ENCODE measurements around the gene ANK2. TPM values are rescaled to one million over a fixed set of nuclear protein-coding genes. Genes with fewer than 3 reads are reported as not detected.
"Not testable (repeated sequence)": the region's sequence is repeated elsewhere in the genome, so short reads cannot be mapped to it uniquely, and the experiment has no call there.

Gene ANK2
- total RNA-seq, 1 donor: 0.94 TPM

DNA sequence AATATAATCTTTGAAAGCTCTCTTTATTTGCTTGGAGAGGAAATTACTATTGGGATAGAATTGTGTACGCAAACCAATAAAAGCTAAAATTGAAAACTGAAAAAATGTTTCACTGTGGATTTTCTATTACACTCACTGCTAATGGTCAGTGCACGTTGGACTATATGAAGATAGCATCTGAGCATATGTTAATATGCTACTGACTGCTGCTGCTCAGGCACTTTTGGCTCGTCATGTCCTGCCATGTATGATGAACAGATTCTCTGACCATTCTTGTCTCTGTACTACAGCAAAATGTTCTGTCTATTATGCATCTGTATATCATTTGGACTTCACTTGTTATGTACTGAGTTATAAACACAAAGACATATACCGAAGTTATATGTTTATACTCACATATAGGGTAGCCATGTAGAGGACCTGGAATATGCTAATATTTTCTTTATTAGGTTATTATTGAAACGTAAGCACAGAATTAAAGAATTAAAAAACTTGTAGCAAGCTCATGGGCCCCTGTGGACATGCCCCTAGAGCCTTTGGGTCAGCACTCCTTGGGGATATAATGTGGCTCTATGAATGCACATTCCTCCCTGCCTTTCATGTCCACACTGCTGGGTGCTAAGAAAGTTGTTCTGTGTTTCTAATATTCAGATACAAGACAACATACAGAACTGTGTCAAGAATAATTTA lies 120.8 kb downstream of the ANK2 start:
- Histone ChIP-seq H3K4me3 (ENCODE audit: low read length) (no peak overlapping the region), H3K9me3 (ENCODE audit: low read depth, low read length) (no peaks in the 10 kb centered on the region), H3K27me3 (ENCODE audit: insufficient read depth, low read length) (no peaks in the 10 kb centered on the region), H3K4me1 (ENCODE audit: insufficient read depth, low read length) (no peaks in the 10 kb centered on the region)

DNA sequence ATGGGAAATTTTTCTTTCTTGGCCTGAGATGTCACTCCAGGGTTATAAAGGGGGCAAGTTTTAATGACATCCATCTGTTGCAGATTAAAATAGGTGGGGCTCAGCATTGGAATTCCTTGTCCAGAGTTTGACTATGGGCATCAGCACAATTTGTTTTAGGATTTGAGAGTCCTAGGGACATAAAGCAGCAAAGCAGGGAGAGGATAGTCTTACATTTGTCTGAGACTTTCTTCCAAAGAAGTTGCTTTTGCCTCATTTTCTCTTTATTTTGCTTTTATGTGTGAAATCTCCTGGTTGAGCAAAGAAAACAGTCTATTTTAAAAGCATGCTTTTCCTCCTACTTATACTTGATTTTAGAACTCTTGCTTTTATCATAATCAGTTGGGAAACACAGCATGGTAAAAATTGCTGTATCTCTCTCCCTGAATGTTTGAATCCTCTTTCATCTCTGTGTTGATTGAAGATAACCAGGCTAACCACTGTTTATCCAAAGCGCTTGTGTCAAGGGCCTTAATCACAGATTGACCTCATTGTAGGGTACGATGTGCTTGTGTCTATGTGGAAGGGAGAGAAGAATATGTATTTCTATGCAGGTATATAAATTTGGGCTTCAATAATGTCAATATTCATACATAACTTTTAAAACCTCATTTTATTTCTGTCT lies 121.5 kb downstream of the ANK2 start:
- no peak overlapping the region for H3K4me3 ChIP-seq (ENCODE audit: low read length)
- no peaks in the 10 kb centered on the region for H3K4me1 ChIP-seq (ENCODE audit: insufficient read depth, low read length)
- H3K27me3 ChIP-seq (ENCODE audit: insufficient read depth, low read length): no peaks in the 10 kb centered on the region
- H3K9me3 ChIP-seq (ENCODE audit: low read depth, low read length): no peaks in the 10 kb centered on the region

DNA sequence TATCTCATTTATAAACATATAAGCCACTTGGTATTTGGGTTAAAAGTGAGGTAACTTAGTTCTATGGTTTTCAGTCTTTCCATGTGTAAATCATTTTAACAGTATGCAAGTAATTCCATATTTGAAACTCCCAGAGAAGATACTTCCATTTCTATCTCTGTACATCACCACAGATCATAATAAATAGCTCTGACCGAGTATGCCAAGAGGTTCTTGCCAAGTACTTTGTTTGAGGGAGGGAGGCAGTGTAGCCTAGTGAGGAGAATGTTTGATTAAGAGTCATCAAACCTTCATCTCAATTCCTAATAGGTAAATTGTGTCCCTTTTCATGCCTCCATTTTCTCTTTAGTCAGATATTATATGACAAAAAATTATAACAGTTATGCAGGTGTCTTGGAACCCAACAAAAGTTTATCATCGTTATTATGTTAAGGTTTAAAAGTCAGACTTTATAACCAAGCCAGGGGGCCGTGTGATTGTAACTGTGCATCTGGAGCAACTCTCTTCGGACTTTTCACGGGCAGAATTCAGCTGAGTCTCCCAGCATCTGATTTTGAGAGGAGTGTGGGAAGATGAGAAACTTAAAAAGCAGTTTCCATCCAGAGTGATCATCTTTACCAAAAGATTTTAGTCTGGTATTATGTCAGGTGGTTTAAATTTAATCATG lies 123.8 kb downstream of the ANK2 start:
- H3K27me3 ChIP-seq (ENCODE audit: insufficient read depth, low read length): no peaks in the 10 kb centered on the region
- H3K4me1 ChIP-seq (ENCODE audit: insufficient read depth, low read length): no peaks in the 10 kb centered on the region
- no peaks in the 10 kb centered on the region for H3K9me3 ChIP-seq (ENCODE audit: low read depth, low read length)
- H3K4me3 ChIP-seq (ENCODE audit: low read length): no peak overlapping the region

DNA sequence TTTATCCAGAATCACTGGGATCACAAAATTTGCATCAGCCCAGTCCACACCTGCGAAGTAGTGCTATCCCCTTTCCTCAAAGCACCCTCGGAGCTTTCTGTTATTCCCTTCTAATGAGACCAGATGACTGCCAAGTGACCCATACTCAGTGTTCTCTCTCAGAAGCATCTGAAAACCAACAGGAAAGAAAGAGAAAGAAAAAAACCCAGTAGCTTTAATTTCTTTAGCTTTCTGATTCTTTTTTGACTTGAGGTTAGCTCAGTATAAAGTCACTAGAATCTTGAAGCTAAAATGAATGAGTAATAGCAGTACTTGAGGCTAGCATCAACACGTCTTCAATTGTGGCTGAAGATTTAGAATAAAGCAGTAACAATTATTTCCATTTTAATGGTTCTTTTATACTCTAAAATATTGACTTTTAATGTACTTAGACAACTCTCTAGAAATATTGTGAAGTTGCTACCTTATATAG lies 124.4 kb downstream of the ANK2 start:
- Histone ChIP-seq H3K9me3 (ENCODE audit: low read depth, low read length) (no peaks in the 10 kb centered on the region), H3K4me1 (ENCODE audit: insufficient read depth, low read length) (no peaks in the 10 kb centered on the region), H3K27me3 (ENCODE audit: insufficient read depth, low read length) (no peaks in the 10 kb centered on the region), H3K4me3 (ENCODE audit: low read length) (no peak overlapping the region)

DNA sequence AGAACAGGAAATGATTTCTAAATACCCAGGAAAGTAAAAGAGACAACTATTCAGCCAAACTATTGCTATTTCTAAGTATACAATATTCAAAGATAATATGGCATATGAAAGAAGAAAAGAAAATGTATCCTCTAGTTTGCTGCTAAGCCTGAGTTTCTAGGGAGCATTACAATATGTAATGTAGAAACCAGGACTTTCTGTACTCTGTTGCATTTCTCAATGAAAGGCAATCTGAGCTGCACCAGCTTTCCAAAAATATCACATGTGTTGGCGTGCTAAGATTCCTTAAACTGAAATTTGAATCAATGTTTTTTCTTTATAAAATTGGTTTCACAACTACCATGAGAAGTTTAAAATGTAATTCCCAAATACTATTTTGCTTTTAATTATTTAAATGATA lies 129.6 kb downstream of the ANK2 start:
- no peak overlapping the region for H3K4me3 ChIP-seq (ENCODE audit: low read length)
- H3K27me3 ChIP-seq (ENCODE audit: insufficient read depth, low read length): no peaks in the 10 kb centered on the region
- H3K4me1 ChIP-seq (ENCODE audit: insufficient read depth, low read length): no peaks in the 10 kb centered on the region
- H3K9me3 ChIP-seq (ENCODE audit: low read depth, low read length): no peaks in the 10 kb centered on the region

DNA sequence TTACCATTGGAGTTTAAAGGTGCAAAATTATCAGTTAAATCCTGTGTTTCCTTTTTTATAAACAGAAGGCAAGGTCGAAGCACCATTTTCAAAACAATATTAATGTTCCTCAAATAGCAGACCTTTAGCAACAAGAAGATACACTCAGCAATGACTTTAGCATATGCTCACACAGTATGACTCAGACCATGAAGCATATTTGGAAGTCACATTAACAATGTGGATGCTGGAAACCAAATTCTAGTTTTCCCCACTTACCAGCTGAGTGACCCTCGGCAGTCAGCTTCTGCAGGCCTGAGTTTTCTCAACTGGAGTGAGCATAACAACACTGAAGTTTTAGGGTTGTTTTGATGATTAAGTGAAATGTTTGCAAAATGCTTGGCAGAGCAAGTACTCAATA lies 130.5 kb downstream of the ANK2 start:
- Histone ChIP-seq H3K27me3 (ENCODE audit: insufficient read depth, low read length) (no peaks in the 10 kb centered on the region), H3K9me3 (ENCODE audit: low read depth, low read length) (no peaks in the 10 kb centered on the region), H3K4me3 (ENCODE audit: low read length) (no peak overlapping the region)

DNA sequence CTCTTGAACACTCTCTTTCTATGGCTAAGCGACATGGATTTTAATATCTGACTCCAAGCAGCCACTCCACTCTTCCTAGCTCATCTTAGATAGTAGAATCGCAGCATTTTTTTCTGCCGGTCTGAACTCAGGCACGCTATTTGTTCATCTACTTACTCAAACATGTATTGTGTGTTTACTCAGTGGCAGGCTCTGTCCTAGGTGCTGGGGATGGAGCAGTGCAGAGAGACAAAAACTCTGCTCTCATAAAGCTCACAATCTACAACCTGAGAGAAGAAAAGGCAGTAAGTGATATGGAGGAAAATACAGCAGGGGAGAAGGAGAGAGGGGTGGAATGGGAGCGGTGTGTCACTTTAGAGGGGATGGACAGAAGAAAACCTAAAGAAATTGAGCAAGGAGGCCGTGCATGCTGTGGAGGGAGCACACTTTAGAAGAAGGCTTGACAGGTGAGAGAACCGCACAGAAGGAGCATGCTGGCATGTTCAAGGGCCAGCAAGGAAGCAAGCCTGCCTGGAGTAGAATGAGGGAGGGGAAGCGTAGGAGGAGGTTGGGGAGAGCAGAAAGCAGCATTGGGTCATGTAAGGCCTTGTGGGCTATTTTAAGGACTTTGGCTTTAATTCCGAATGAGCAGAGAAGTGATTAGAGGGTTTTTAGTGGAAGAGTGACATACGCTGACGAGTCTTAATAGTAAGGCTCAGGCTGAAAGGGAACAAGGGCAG lies 132.0 kb downstream of the ANK2 start:
- Histone ChIP-seq H3K4me1 (ENCODE audit: insufficient read depth, low read length) (no peaks in the 10 kb centered on the region), H3K4me3 (ENCODE audit: low read length) (no peak overlapping the region), H3K27me3 (ENCODE audit: insufficient read depth, low read length) (no peaks in the 10 kb centered on the region), H3K9me3 (ENCODE audit: low read depth, low read length) (no peaks in the 10 kb centered on the region)

More for the DNA sequence above, 130.5 kb downstream of the ANK2 start:
- no peaks in the 10 kb centered on the region for H3K4me1 ChIP-seq (ENCODE audit: insufficient read depth, low read length)

DNA sequence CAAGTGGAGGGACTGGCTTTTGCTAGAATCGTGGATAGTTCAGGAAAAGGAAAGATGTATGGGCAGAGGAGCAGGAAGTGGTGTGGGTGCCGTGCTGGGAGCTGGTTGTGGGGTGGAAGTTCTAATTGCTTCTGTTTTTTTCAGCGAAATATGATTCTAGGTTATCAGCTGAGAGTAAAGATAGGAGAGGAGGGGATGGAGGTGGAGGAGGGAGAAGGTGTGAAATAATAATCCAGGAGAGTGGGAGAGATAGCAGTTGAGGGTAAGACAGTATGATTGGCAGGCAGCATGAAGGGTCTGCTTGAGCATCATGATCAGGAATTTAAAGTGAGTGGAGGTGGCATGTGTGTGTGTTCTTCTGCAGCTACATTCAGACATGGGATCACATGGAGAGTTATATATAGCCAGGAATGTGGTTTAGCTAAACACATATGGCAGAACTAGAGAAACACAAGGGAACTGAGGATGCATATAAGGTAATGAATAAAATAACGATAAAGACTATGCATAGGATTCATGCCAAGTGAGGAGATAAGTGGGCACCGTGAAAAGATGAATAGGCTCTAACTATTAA lies 133.7 kb downstream of the ANK2 start:
- Histone ChIP-seq H3K4me3 (ENCODE audit: low read length) (no peak overlapping the region), H3K4me1 (ENCODE audit: insufficient read depth, low read length) (no peaks in the 10 kb centered on the region), H3K27me3 (ENCODE audit: insufficient read depth, low read length) (no peaks in the 10 kb centered on the region), H3K9me3 (ENCODE audit: low read depth, low read length) (no peaks in the 10 kb centered on the region)

DNA sequence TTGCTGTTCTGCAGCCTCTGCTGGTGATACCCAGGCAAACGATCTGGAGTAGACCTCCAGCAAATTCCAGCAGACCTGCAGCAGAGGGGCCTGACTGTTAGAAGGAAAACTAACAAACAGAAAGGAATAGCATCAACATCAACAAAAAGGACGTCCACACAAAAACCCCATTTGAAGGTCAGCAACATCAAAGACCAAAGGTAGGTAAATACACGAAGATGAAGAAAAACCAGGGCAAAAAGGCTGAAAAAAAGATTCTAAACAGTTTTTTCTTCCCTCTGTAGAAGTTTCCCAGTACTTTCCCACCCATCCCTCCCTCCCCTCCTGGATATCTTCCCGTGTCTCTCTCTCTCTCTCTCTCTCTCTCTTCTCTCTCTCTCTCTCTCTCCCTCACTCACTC lies 136.8 kb downstream of the ANK2 start:
- not testable (repeated sequence) for H3K9me3 ChIP-seq (ENCODE audit: low read depth, low read length); H3K27me3 ChIP-seq (ENCODE audit: insufficient read depth, low read length); H3K4me1 ChIP-seq (ENCODE audit: insufficient read depth, low read length); H3K4me3 ChIP-seq (ENCODE audit: low read length)

DNA sequence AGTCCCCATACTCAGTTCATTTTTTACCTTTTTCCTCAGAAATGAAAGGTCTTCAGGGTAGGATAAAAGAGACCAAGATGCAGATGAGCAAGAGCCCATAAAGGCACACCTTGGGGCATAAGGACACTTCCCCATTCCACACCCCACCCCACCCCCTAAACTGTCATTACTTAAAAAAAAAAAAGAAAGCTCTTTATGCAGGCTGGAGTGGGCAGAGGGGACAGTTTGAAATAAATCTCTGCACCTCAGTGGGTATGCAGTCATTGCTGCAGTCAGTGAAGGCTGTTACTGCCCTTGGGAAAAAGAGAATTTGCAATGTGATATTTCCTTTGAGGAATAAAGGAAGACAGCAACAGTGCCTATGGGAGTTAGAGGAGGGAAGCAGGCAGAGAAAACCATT lies 137.5 kb downstream of the ANK2 start:
- H3K4me3 ChIP-seq (ENCODE audit: low read length): no peak overlapping the region
- no peaks in the 10 kb centered on the region for H3K4me1 ChIP-seq (ENCODE audit: insufficient read depth, low read length)
- H3K9me3 ChIP-seq (ENCODE audit: low read depth, low read length): no peaks in the 10 kb centered on the region
- no peaks in the 10 kb centered on the region for H3K27me3 ChIP-seq (ENCODE audit: insufficient read depth, low read length)

DNA sequence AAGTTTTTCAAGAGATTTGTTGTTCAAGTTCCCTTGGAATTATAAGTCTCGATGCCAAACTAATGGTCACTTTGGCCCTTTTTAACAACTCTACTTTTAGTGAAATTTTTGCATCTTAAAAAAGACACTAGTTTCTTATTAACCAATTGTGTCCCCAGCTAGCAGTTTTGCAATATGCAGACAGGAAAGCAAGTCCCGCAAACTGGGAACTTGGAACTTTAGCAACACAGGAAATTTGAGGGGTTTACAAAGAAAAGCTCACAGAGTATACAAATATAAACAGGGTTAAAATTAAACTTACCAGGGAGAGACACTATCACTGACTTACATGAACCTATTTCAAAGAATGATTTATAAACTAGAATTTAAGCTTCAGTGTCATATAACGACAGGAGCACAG lies 137.9 kb downstream of the ANK2 start:
- Histone ChIP-seq H3K4me1 (ENCODE audit: insufficient read depth, low read length) (no peaks in the 10 kb centered on the region), H3K4me3 (ENCODE audit: low read length) (no peak overlapping the region), H3K9me3 (ENCODE audit: low read depth, low read length) (no peaks in the 10 kb centered on the region), H3K27me3 (ENCODE audit: insufficient read depth, low read length) (no peaks in the 10 kb centered on the region)

DNA sequence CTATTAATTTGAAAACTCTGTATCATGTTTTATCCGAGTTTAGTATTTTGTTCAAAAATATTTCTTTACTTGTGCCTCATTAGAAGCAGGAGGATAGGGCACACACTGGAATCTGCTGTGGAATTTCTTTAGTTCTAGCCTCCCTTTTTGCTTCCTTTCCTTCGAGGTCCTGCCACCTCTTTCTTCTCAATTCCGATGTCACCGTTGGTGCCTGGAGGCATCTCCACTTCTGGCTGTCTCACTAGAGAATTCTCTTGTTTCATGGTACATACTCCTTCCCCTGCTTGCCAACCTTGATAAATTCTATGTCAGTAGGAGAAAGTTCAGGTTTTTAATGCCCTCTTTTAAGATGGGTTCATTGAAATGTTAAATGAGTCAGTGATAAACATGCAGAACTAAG lies 140.1 kb downstream of the ANK2 start:
- Histone ChIP-seq H3K9me3 (ENCODE audit: low read depth, low read length) (no peaks in the 10 kb centered on the region), H3K4me3 (ENCODE audit: low read length) (no peak overlapping the region), H3K4me1 (ENCODE audit: insufficient read depth, low read length) (no peaks in the 10 kb centered on the region), H3K27me3 (ENCODE audit: insufficient read depth, low read length) (no peaks in the 10 kb centered on the region)

DNA sequence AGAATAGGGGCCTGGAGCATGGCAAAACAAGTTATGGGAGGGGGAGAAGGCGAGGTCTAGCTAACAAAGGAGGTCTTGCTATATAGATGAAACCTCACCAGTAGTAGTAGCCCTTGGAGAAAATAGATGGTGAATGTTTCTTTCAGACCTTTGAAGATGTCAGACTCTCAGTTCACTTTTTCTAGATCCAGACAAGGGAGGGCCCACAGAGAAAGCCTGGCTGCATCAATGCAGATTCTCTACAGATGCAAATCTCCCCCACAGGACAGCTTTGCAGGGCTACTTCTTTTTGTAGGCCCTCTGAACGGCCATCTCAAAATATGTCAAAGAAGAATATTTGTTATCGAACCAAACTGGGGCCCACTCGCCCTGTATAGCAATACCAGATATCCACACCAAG lies 159.7 kb downstream of the ANK2 start:
- H3K4me1 ChIP-seq (ENCODE audit: insufficient read depth, low read length): no peaks in the 10 kb centered on the region
- H3K9me3 ChIP-seq (ENCODE audit: low read depth, low read length): no peaks in the 10 kb centered on the region
- H3K4me3 ChIP-seq (ENCODE audit: low read length): no peak overlapping the region
- no peaks in the 10 kb centered on the region for H3K27me3 ChIP-seq (ENCODE audit: insufficient read depth, low read length)

DNA sequence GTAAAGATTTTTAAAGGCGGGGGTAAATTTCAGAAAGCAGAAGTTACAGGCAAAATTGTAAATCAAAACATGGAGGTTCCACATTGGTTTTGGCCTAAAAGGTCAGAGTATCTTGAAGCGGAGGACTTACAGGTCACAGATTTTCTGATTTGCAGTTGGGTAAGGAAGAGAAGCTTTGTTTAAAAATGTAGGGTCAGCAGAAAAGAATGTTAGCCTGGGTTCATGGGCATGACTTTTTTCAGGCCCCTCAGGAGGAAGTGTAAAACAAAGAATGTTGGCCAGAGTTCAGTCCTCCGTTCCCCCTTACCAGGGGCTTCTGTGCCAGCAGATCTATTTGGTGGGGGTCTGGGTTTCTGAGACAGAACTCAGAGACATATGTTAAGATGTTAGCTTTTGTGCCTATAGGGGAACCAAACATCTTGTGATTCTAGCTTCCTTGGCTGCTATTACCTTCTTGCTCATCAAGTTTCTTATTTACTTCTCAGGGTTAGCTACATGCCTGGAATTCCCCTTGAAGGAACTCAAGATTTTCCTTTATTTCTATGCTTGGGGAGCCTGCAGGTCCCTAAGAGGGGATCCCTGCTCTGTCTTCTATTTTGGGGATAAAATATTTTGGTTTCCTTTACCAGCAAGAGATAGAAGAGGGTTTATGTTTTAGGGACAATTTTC lies 160.3 kb downstream of the ANK2 start:
- Histone ChIP-seq H3K9me3 (ENCODE audit: low read depth, low read length) (no peaks in the 10 kb centered on the region), H3K4me1 (ENCODE audit: insufficient read depth, low read length) (no peaks in the 10 kb centered on the region), H3K27me3 (ENCODE audit: insufficient read depth, low read length) (no peaks in the 10 kb centered on the region)

More for the DNA sequence above, 160.3 kb downstream of the ANK2 start:
- H3K4me3 ChIP-seq (ENCODE audit: low read length): no peak overlapping the region

Measured in mononuclear cell (primary cell).